GM19467 (cell line): ENCODE measurements around the gene ST7.
"Not testable (repeated sequence)": the region's sequence is repeated elsewhere in the genome, so short reads cannot be mapped to it uniquely, and the experiment has no call there.

Source experiments
- ATAC-seq: cut with Tn5 transposase; IDR thresholded peaks from one replicate; pipeline ENCODE4 v1.9.1; 2021; ENCODE audit warnings: mild to moderate bottlenecking, moderate library complexity; ENCODE audit not compliant: unreplicated experiment

The ST7 gene

DNA sequence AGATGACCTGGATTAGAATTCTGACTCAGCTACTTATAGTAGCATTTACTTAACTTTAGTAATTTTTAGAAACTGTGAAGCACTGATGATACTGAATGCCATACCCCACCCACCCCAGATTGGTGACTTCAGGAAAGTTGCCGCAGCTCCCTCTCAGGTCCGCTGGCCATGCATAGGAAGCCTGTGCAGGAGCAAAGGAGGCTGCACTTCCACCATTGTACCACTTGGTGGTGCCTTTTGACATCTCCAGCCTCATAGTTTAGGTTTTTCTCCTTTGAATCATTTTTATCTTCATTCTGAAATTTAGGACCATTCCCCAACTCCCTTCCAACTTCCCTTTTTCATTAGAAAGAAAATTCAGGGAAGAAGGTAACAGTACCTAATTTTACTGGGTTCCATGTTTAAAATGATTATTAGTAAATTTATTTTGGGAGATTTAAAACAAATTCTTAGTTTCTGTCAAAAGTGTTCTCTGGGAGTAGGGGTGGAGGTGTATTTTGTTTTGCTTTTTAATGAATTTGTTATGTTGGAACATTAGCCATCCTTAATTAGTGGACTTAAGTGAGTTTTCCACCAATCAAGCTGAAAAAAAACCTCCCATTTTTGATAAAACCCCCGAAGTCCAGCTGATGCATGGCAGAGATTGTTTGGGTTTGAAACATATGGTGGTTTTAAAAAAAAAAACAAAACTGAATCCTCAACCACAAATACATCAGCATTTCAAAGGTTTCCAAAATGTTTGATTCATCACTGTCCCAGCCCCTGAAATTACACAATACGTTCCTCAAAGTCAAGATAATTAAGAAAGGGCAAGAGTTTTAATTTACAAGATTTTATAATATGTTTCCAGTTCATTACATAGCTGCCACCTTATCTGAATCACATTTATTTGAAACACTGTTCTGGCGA is 259.9 kb downstream of the ST7 start:
- no peak for ATAC-seq

DNA sequence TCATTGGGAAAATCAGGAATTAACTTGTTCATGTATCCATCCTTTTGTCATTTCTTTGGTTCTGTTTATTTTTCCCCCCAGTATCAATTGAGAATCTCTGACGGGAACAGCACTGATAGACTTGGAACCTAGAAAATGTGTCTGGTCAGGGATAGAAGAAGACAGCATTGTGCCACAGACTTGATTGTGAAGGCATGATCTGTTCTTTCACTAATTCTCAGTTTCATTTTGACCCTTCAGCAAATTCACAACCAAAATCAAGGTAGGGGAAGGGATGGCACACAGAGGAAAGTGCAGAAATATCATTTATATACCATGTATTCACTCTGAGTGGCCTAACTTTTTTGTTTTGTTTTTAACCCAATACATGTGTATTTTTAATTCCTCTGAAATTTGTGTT is 262.7 kb downstream of the ST7 start:
- ATAC-seq = no peak

- no peak for ATAC-seq
Observed at GRCh38 chr7:117216436-117217069, 263.3 kb downstream of the ST7 start.

GRCh38 chr7:117217106-117218035 is 264.1 kb downstream of the ST7 start:
- no peak for ATAC-seq

DNA sequence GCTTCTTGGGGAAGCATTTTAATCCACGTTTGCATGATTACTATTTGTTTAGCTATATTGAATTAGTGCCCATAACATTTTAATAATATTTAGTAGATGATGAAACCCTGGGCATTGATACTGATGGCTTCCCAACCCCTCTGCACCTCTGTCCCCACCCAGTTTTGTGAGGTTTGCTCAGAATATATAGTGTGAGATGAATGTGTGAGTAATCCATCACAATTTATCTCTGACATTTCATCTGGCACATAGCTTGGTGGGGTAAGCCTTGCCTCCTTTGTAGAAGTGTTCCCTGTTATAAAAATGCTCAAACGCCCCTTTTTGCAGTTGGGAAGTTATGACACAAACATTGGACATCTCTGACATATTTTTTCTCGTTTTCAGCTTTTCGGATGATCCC is 265.4 kb downstream of the ST7 start:
- no peak for ATAC-seq

- ATAC-seq = no peak
Observed at GRCh38 chr7:117219485-117219884, 266.2 kb downstream of the ST7 start.

- ATAC-seq = no peak
Observed at GRCh38 chr7:117220836-117221235, 267.5 kb downstream of the ST7 start.

DNA sequence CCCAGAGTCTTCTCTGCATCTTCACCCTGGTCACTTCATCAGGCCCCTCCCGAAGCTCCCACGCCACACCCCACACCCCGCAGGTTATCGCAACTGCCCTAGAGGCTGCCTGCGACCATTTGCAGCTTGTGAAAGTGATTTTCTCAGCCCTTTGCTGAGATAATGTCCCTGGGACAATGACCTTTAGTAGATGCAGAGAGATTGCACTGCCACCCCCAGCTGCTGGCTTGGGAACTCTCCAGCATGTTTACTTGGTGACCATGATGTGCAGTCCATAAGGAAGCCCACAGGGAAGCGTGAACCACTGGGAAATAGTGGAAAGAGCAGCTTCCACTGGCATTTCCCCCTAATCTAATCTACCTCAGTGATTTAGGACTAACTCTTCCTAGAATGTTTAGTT is 272.2 kb downstream of the ST7 start:
- ATAC-seq = no peak

GRCh38 chr7:117227091-117227490 is 273.8 kb downstream of the ST7 start:
- ATAC-seq = no peak

DNA sequence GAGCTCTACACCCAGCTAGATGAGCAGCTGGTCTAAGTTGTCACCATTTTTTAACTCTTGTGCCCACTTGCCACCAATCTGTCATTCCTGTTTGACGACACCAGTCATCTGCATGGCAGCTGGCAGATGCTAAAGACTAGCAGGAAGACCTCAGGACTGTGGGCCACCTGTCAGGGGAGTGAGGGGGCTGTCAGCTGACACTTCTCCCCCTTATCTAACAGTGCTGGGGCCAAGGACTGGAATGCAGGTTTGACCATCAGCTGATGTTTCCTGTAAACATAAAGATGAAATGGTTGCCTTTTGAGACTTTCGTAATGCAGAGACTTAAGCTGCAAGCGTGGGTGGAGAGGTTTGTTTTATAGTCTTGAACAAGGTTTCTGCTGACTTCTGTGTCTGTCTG is 276.0 kb downstream of the ST7 start:
- ATAC-seq = no peak

- ATAC-seq = no peak
Observed at GRCh38 chr7:117230276-117231046, 277.2 kb downstream of the ST7 start.

DNA sequence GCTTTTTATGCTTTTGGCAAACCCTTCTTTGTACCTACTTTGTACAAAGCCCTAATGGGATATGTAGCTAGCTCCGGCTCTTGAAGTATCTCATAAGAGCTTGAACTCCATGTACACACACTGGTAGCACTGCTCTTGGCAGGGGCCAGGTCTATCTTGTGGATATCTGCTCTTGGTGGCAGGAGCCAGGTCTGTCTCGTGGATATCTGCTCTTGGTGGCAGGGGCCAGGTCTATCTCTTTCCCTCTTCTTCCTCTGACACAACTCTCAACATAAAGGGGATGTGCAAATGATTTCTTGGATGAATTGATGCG is 277.7 kb downstream of the ST7 start:
- no peak for ATAC-seq

- ATAC-seq = no peak
Observed at GRCh38 chr7:117237646-117238045, 284.3 kb downstream of the ST7 start.

GRCh38 chr7:117238472-117238871 is 285.2 kb downstream of the ST7 start:
- no peak for ATAC-seq

DNA sequence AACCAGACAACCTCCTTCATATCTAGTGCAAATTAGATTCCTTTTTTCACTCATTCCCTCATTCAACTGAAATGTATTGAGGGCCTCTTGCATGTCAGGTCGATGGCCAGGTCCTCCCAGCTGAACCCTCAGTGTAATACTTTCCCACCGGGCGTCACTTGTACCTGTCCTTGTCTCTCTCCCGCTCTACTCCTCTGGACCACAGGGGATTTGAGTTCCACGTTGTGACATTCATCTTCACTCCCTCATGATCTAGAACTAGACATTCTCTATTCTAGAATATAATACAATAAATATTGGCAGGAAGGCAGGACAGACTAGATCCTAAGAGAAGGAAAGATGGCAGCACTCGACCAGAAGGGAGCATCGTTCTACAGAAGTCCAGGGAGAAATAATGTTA is 285.6 kb downstream of the ST7 start:
- ATAC-seq = no peak

- no peak for ATAC-seq
Observed at GRCh38 chr7:117241088-117241487, 287.8 kb downstream of the ST7 start.

GRCh38 chr7:117243390-117243789 is 290.1 kb downstream of the ST7 start:
- no peak for ATAC-seq

- not testable (repeated sequence) for ATAC-seq
Observed at GRCh38 chr7:117245703-117246102, 292.4 kb downstream of the ST7 start.

DNA sequence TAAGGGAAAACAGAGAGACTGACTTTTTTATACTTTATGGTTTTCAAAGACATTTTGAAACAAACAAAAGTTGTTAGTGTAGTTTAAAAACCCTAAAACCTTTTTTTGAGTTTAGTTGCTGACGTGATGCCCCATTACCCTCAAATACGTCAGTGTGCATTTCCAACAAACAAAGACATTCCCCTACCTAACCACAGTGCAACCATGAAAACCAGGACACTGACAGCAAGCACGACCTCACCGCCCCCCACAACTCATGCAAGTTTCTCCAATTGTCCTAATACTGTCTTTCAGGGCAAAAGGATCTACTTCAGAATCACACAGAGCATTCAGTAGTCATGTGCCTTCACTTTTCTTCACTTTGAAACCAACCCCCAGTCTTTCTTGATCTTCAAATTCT is 294.5 kb downstream of the ST7 start:
- no peak for ATAC-seq

DNA sequence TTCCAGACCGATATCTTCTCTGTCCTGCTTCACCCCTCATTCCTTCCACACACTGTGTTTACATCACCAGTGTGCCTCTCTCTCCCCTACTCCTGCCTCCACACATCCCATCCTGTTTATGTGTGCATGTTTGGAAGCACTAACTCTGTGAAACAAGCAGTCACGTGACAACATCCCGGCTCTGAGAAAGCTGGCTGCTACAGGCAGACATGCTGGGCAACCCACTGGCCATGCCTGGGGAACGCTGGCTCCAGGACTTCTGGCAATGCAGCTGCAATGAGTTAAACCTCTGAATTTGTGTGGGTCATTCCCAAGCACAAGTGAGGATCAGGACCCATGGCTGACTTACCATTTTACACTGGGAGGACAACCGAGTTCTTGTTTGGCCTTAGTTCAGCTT is 295.5 kb downstream of the ST7 start:
- no peak for ATAC-seq

DNA sequence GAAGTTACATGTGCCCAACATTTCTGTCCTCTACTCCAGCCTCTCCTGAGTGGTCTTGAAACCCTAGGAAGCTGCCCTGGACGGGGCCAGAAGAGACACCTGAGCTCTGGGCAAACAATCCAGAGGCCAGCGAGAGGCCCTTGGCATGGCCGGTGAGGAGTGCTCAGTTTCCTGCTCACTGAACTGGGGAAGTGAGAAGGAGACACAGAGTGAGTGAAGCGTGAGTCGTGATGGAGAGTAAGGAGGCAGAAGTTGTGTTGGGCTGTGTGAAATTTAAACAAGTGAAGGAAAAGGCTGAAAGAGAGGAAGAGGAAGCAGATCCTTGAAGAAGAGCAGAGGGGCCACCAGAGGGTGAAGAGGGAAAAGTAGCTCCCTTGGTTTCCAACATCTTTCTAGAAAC is 296.4 kb downstream of the ST7 start:
- no peak for ATAC-seq
